Upper lobe of right lung (tissue), 1 donor: ENCODE data around the gene PCLO. TPM values are rescaled to one million over a fixed set of nuclear protein-coding genes. Genes with fewer than 3 reads are reported as not detected.
"Not testable (repeated sequence)": the region's sequence is repeated elsewhere in the genome, so short reads cannot be mapped to it uniquely, and the experiment has no call there.

Experiments
- ATAC-seq: fragments of 200-7000 bp; cut with Tn5 transposase; one replicate; pipeline ENCODE4 v1.9.1; 2020; ENCODE audit warnings: mild to moderate bottlenecking, moderate library complexity
- DNase-seq: peaks from one replicate; pipeline ENCODE4 v3.0.0-alpha.2; 2020
- H3K27ac ChIP-seq: fragments of 200-600 bp; one replicate; pipeline ENCODE4 v1.8.0; 2022
- H3K27me3 ChIP-seq: fragments of 200-600 bp; one replicate; pipeline ENCODE4 v1.8.0; 2022; ENCODE audit warnings: mild to moderate bottlenecking
- H3K36me3 ChIP-seq: fragments of 200-600 bp; one replicate; pipeline ENCODE4 v1.8.0; 2022
- H3K4me1 ChIP-seq: fragments of 200-600 bp; one replicate; pipeline ENCODE4 v1.8.0; 2022
- H3K4me3 ChIP-seq: fragments of 200-600 bp; one replicate; pipeline ENCODE4 v1.8.0; 2022; ENCODE audit warnings: mild to moderate bottlenecking
- H3K9me3 ChIP-seq: fragments of 200-600 bp; one replicate; pipeline ENCODE4 v1.8.0; 2022
- CTCF ChIP-seq: fragments of 200-600 bp; IDR thresholded peaks from one replicate; pipeline ENCODE4 v1.8.0; 2022; ENCODE audit warnings: antibody characterized with exemption
- intact Hi-C: fragments of 100-400 bp; cut with DNase I; formaldehyde crosslinking; loops from one replicate; pipeline ENCODE4 v1.11.0; 2022
- total RNA-seq: library from RNA; stranded (reverse); fragmentation: NEBNext Ultra II Directional; extraction: Animal tissue kit (Norgen Biotek cat#: 25700); gene quantifications from one replicate; pipeline ENCODE4 v1.2.1, GENCODE V29; 2021
- donor health status: DM: no; HTN: yes; CAD: no; lungs with severe emphysema.

PCLO gene
- total RNA-seq, 1 donor from 2014 or later: 5.3 TPM

GRCh38 chr7:83040484-83040883, 122.2 kb downstream of the PCLO start:
- no peak for ATAC-seq
- Histone ChIP-seq H3K4me3 (no peak overlapping the region), H3K27me3 (no peaks in the 10 kb centered on the region), H3K4me1 (no peaks in the 10 kb centered on the region), H3K36me3 (no peaks in the 10 kb centered on the region), H3K27ac (no peak overlapping the region), H3K9me3 (no peaks in the 10 kb centered on the region)
- DNase-seq: no peak
- intact Hi-C loops: no loop called here
- TF ChIP-seq CTCF: no peak

- intact Hi-C loops: no loop called here
- ATAC-seq (no peak), DNase-seq (no peak)
- no peaks in the 10 kb centered on the region for H3K4me1 ChIP-seq
- H3K4me3 ChIP-seq: no peak overlapping the region
- TF ChIP-seq CTCF: no peak
- no peaks in the 10 kb centered on the region for H3K27me3 ChIP-seq
- H3K36me3 ChIP-seq: no peaks in the 10 kb centered on the region
- no peak overlapping the region for H3K27ac ChIP-seq
- no peaks in the 10 kb centered on the region for H3K9me3 ChIP-seq
Measured at GRCh38 chr7:83038787-83039186, 123.9 kb downstream of the PCLO start.

- no peak for ATAC-seq
- no peak overlapping the region for H3K4me3 ChIP-seq
- no peaks in the 10 kb centered on the region for H3K36me3 ChIP-seq
- H3K4me1 ChIP-seq: no peaks in the 10 kb centered on the region
- H3K9me3 ChIP-seq: no peaks in the 10 kb centered on the region
- intact Hi-C loops: no loop called here
- no peaks in the 10 kb centered on the region for H3K27me3 ChIP-seq
- TF ChIP-seq CTCF: no peak
- no peak for DNase-seq
- H3K27ac ChIP-seq: no peak overlapping the region
Measured at GRCh38 chr7:83036721-83037380, 125.8 kb downstream of the PCLO start.

GRCh38 chr7:83036130-83036529, 126.6 kb downstream of the PCLO start:
- Histone ChIP-seq H3K27ac (no peak overlapping the region), H3K27me3 (no peaks in the 10 kb centered on the region), H3K4me3 (no peak overlapping the region), H3K36me3 (no peaks in the 10 kb centered on the region), H3K9me3 (no peaks in the 10 kb centered on the region), H3K4me1 (no peaks in the 10 kb centered on the region)
- intact Hi-C loops: no loop called here
- TF ChIP-seq CTCF: no peak
- ATAC-seq (no peak), DNase-seq (no peak)

GRCh38 chr7:83032195-83032594, 130.5 kb downstream of the PCLO start:
- Histone ChIP-seq H3K9me3 (no peaks in the 10 kb centered on the region), H3K4me3 (no peak overlapping the region), H3K27me3 (no peaks in the 10 kb centered on the region), H3K27ac (no peak overlapping the region), H3K36me3 (no peaks in the 10 kb centered on the region), H3K4me1 (no peaks in the 10 kb centered on the region)
- intact Hi-C loops: no loop called here
- no peak for ATAC-seq
- no peak for DNase-seq
- no peak for TF ChIP-seq CTCF

GRCh38 chr7:83023817-83024665, 138.6 kb downstream of the PCLO start:
- H3K27me3 ChIP-seq, intact Hi-C loops, H3K9me3 ChIP-seq, H3K36me3 ChIP-seq, H3K4me1 ChIP-seq, H3K27ac ChIP-seq, ATAC-seq, DNase-seq, H3K4me3 ChIP-seq: not testable (repeated sequence)
